ENCODE results near the gene TBX18. TPM values are rescaled to one million over a fixed set of nuclear protein-coding genes. Genes with fewer than 3 reads are reported as not detected.

The TBX18 gene
- polyA plus RNA-seq, 1 experiment, result 0.69 TPM

- no peak overlapping the region for H3K4me3 ChIP-seq (ENCODE audit: low read depth, low read length)
- ChIA-PET CTCF (interaction anchor here (0.5 kb wide), 1 partner anchor 22 kb away, joined by 3 read pairs; no protein-coding TSS in a partner anchor), POLR2A (no interaction called here)
- DNase-seq (ENCODE audit: low read depth, low spot score), result no peak
- H3K9me3 ChIP-seq (ENCODE audit: control insufficient read depth, insufficient read depth, low read length), result no peaks in the 10 kb centered on the region
- no peak for TF ChIP-seq CTCF (IDR thresholded peaks at IDR 0.05; ENCODE audit: low read depth, low read length)
- no peak overlapping the region for H3K27ac ChIP-seq (ENCODE audit: low read depth, low read length)
- no peaks in the 10 kb centered on the region for H3K27me3 ChIP-seq (ENCODE audit: control insufficient read depth, insufficient read depth, low read length)
Measured at GRCh38 chr6:84651583-84651982, 112.8 kb downstream of the TBX18 start.

- TF ChIP-seq CTCF (IDR thresholded peaks at IDR 0.05; ENCODE audit: low read depth, low read length), result no peak
- Histone ChIP-seq H3K4me3 (ENCODE audit: low read depth, low read length) (no peak overlapping the region), H3K27me3 (ENCODE audit: control insufficient read depth, insufficient read depth, low read length) (no peaks in the 10 kb centered on the region), H3K27ac (ENCODE audit: low read depth, low read length) (no peak overlapping the region), H3K9me3 (ENCODE audit: control insufficient read depth, insufficient read depth, low read length) (no peaks in the 10 kb centered on the region)
- no peak for DNase-seq (ENCODE audit: low read depth, low spot score)
- ChIA-PET POLR2A (no interaction called here), CTCF (no interaction called here)
Measured at GRCh38 chr6:84648444-84648843, 116.0 kb downstream of the TBX18 start.

GRCh38 chr6:84645563-84646266 is 118.7 kb downstream of the TBX18 start:
- Histone ChIP-seq H3K9me3 (ENCODE audit: control insufficient read depth, insufficient read depth, low read length) (no peaks in the 10 kb centered on the region), H3K4me3 (ENCODE audit: low read depth, low read length) (no peak overlapping the region), H3K27ac (ENCODE audit: low read depth, low read length) (no peak overlapping the region), H3K27me3 (ENCODE audit: control insufficient read depth, insufficient read depth, low read length) (no peaks in the 10 kb centered on the region)
- ChIA-PET CTCF (no interaction called here), POLR2A (no interaction called here)
- TF ChIP-seq CTCF (IDR thresholded peaks at IDR 0.05; ENCODE audit: low read depth, low read length), result no peak
- no peak for DNase-seq (ENCODE audit: low read depth, low spot score)

- POLR2A ChIA-PET, result no interaction called here
- H3K27ac ChIP-seq (ENCODE audit: low read depth, low read length), result no peak overlapping the region
- TF ChIP-seq CTCF (IDR thresholded peaks at IDR 0.05; ENCODE audit: low read depth, low read length), result no peak
Measured at GRCh38 chr6:84645000-84645399, 119.4 kb downstream of the TBX18 start.

GRCh38 chr6:84643778-84644177 is 120.6 kb downstream of the TBX18 start:
- no peak for TF ChIP-seq CTCF (IDR thresholded peaks at IDR 0.05; ENCODE audit: low read depth, low read length)
- CTCF ChIA-PET, result no interaction called here
- H3K9me3 ChIP-seq (ENCODE audit: control insufficient read depth, insufficient read depth, low read length), result no peaks in the 10 kb centered on the region
- POLR2A ChIA-PET, result no interaction called here
- no peaks in the 10 kb centered on the region for H3K27me3 ChIP-seq (ENCODE audit: control insufficient read depth, insufficient read depth, low read length)
- no peak overlapping the region for H3K27ac ChIP-seq (ENCODE audit: low read depth, low read length)
- no peak overlapping the region for H3K4me3 ChIP-seq (ENCODE audit: low read depth, low read length)
- no peak for DNase-seq (ENCODE audit: low read depth, low spot score)

More at GRCh38 chr6:84645000-84645399, 119.4 kb downstream of the TBX18 start:
- CTCF ChIA-PET, result no interaction called here
- no peak for DNase-seq (ENCODE audit: low read depth, low spot score)
- Histone ChIP-seq H3K9me3 (ENCODE audit: control insufficient read depth, insufficient read depth, low read length) (no peaks in the 10 kb centered on the region), H3K4me3 (ENCODE audit: low read depth, low read length) (no peak overlapping the region), H3K27me3 (ENCODE audit: control insufficient read depth, insufficient read depth, low read length) (no peaks in the 10 kb centered on the region)

Measured in AG04450 (cell line).